Measurements from ENCODE around the gene ZNF20.
"Not testable (repeated sequence)": the region's sequence is repeated elsewhere in the genome, so short reads cannot be mapped to it uniquely, and the experiment has no call there.

DNA sequence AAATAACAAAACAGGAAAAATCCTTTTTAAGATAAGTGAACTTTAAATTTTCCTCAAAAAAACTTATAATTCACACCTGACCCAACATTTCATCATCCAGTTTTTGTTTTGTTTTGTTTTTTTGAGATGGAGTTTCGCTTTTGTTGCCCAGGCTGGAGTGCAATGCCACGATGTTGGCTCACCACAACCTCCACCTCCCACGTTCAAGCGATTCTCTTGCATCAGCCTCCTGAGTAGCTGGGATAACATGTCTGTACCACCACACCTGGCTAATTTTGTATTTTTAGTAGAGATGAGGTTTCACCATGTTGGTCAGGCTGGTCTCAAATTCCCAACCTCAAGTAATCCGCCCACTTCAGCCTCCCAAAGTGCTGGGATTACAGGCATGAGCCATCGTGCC, 56.8 kb downstream of the ZNF20 start:
- TF ChIP-seq POLR2A (IDR thresholded peaks at IDR 0.05): not testable (repeated sequence)
- TF ChIP-seq, protein P1, sequence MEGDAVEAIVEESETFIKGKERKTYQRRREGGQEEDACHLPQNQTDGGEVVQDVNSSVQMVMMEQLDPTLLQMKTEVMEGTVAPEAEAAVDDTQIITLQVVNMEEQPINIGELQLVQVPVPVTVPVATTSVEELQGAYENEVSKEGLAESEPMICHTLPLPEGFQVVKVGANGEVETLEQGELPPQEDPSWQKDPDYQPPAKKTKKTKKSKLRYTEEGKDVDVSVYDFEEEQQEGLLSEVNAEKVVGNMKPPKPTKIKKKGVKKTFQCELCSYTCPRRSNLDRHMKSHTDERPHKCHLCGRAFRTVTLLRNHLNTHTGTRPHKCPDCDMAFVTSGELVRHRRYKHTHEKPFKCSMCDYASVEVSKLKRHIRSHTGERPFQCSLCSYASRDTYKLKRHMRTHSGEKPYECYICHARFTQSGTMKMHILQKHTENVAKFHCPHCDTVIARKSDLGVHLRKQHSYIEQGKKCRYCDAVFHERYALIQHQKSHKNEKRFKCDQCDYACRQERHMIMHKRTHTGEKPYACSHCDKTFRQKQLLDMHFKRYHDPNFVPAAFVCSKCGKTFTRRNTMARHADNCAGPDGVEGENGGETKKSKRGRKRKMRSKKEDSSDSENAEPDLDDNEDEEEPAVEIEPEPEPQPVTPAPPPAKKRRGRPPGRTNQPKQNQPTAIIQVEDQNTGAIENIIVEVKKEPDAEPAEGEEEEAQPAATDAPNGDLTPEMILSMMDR (IDR thresholded peaks at IDR 0.05): not testable (repeated sequence)
